RWPE1 (cell line): Measurements from ENCODE around the gene STAG1.
"Not testable (repeated sequence)": the region's sequence is repeated elsewhere in the genome, so short reads cannot be mapped to it uniquely, and the experiment has no call there.

Experiments
- CTCF ChIA-PET: fragments of 350-600 bp; sonication (Branson Sonifier 250); formaldehyde crosslinking; extraction: SDS; loops from one replicate; lab custom pipeline; 2021; lab: Yijun Ruan, JAX
- POLR2A ChIA-PET: fragments of 400-600 bp; formaldehyde crosslinking; extraction: SDS; loops from one replicate; lab custom pipeline; 2020; ENCODE audit warnings: antibody characterized with exemption; ENCODE audit not compliant: low non-redundant PET; lab: Yijun Ruan, JAX
- DNase-seq: peaks from one replicate; pipeline ENCODE4 v3.0.0; 2012; ENCODE audit warnings: low spot score
- H3K27ac ChIP-seq: fragments of 450-650 bp; 2 replicates; pipeline ENCODE4 v1.5.1; 2017
- TF ChIP-seq, protein P1 (sequence below): fragments of 450-650 bp; conservative IDR thresholded peaks from 2 replicates; pipeline ENCODE4 v1.5.1; 2017; ENCODE audit warnings: low read depth, mild to moderate bottlenecking

STAG1 gene

DNA sequence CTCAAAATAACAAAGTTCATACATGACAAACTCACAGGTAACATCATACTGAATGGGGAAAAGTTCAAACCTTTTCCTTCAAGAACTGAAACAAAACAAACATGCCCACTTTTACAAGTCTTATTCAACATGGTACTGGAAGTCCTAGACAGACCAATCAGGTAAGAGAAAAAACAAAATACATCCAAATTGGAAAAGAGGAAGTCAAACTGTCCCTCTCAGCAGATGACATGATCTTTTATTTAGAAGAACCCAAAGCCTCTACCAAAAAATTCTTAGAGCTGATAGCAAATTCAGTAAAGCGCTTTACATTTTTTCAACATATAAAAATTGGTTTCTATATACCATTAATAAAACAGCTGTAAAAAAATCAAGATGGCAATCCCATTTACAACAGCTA, 219.4 kb downstream of the STAG1 start:
- POLR2A ChIA-PET, result no interaction called here
- H3K27ac ChIP-seq, result no peak overlapping the region
- TF ChIP-seq, protein P1, sequence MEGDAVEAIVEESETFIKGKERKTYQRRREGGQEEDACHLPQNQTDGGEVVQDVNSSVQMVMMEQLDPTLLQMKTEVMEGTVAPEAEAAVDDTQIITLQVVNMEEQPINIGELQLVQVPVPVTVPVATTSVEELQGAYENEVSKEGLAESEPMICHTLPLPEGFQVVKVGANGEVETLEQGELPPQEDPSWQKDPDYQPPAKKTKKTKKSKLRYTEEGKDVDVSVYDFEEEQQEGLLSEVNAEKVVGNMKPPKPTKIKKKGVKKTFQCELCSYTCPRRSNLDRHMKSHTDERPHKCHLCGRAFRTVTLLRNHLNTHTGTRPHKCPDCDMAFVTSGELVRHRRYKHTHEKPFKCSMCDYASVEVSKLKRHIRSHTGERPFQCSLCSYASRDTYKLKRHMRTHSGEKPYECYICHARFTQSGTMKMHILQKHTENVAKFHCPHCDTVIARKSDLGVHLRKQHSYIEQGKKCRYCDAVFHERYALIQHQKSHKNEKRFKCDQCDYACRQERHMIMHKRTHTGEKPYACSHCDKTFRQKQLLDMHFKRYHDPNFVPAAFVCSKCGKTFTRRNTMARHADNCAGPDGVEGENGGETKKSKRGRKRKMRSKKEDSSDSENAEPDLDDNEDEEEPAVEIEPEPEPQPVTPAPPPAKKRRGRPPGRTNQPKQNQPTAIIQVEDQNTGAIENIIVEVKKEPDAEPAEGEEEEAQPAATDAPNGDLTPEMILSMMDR, result no peak
- CTCF ChIA-PET, result no interaction called here
- no peak for DNase-seq

DNA sequence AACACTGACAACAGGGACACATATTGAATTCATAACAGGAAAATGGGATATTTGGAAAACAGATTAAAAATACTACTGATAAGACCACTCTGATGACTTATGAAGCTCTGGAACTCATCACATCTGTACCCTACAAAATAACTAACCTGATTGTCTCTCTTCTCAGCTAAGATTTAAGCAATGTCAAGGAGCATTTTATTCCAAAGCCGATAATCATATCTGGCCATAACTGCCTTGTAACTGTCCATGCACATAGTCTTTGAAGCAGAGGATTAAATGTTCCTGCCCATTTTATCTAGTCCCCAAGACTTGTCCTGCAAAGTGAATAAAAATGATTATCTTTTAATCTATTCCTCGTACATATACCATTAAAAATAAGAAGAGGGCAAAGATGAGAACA, 234.1 kb downstream of the STAG1 start:
- ChIA-PET CTCF (no interaction called here), POLR2A (no interaction called here)
- H3K27ac ChIP-seq, result no peak overlapping the region
- no peak for DNase-seq
- TF ChIP-seq, protein P1, result no peak

DNA sequence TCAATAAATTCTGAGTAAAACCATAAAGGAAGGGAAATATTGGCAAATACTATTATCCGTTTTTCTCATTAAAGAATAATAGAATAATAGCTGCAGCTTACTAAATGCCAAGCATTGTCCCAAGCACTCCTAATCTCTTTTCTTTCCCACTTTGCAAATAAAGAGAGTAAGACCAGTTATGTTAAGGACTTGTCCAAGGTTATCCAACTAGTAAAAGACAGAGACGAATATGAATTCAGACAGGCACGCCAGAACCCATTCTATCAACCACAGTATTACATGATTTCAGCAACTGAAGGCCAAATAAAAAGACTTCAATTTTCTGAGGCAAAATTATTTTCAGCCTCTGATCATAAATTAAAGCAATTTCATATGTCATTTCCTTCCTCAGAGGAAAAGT, 235.5 kb downstream of the STAG1 start:
- ChIA-PET CTCF (no interaction called here), POLR2A (no interaction called here)
- DNase-seq, result no peak
- H3K27ac ChIP-seq, result no peak overlapping the region
- TF ChIP-seq, protein P1, result no peak

DNA sequence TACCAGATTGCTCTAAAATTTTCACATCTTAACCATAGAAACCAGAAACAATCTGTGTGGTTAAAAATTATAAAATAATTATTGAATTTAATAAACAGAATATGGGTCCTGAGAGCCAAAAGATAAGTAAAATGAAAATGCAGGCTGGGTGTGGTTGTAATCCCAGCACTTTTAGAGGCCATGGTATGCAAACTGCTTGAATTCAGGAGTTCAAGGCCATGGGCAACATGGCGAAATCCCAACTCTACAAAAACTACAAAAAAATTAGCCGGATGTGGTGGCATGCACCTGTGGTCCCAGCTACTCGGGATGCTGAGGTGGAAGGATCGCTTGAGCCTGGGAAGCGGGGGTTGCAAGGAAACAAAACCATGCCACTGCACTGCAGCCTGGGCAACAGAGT, 236.1 kb downstream of the STAG1 start:
- ChIA-PET POLR2A (no interaction called here), CTCF (no interaction called here)
- H3K27ac ChIP-seq, result no peak overlapping the region
- no peak for DNase-seq
- TF ChIP-seq, protein P1, result no peak

DNA sequence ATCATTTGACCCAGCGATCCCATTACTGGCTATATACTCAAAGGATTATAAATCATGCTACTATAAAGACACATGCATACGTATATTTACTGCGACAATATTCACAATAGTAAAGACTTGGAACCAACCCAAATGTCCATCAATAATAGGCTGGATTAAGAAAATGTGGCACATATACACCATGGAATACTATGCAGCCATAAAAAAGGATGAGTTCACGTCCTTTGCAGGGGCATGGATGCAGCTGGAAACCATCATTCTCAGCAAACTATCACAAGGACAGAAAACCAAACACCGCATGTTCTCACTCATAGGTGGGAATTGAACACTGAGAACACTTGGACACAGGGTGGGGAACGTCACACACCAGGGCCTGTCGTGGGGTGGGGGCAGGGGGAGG, 237.6 kb downstream of the STAG1 start:
- POLR2A ChIA-PET, CTCF ChIA-PET: not testable (repeated sequence)

DNA sequence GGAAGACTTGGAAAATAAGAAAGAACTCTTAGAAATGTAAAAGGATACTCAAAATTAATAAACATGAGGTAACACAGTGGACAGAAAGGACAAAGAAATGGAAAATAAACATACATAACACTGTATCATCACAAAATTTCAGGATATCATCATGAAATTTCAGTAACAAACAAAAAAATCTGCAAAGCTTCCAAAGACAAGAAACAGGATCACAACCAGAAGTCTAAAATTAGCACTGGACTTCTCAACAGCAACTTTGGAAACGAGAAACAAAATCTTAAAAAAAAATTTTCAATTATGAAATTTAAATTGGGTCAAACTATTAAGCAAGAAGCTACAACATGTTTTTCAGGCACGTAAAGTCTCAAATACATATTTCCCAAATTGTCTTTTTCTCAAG, 238.8 kb downstream of the STAG1 start:
- POLR2A ChIA-PET, result no interaction called here
- CTCF ChIA-PET, result interaction anchor here (0.6 kb wide), 1 partner anchor 121 kb away, joined by 3 read pairs; no protein-coding TSS in a partner anchor
- TF ChIP-seq, protein P1, result no peak
- H3K27ac ChIP-seq, result no peak overlapping the region
- no peak for DNase-seq

More for the DNA sequence above, 237.6 kb downstream of the STAG1 start:
- H3K27ac ChIP-seq, DNase-seq: not testable (repeated sequence)

DNA sequence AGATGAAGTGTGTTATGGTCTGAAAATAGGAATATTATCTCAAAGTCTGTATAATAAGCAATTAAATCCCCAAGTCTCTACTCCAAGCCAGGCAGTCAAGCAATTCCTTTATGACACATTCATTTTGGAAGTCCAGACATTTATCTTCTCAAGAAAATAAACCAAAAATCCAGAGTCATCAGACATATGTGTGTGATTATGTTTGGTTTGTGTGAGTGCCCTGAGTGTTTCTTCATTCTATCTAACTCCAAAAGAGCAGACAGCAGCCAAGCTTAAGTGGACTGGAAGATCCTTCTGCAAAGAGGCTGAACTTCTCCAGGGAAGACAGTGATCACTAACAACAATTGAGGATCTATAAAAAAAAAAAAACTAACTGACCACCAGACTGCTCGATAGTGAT, 239.8 kb downstream of the STAG1 start:
- no peak for DNase-seq
- TF ChIP-seq, protein P1, result no peak
- POLR2A ChIA-PET, result no interaction called here
- CTCF ChIA-PET, result no interaction called here
- no peak overlapping the region for H3K27ac ChIP-seq
